GM21447 (cell line): ENCODE data around the gene DHCR24.

Experiments used
- ATAC-seq: cut with Tn5 transposase; IDR thresholded peaks from one replicate; pipeline ENCODE4 v1.9.1; 2021; ENCODE audit not compliant: unreplicated experiment

The DHCR24 gene

DNA sequence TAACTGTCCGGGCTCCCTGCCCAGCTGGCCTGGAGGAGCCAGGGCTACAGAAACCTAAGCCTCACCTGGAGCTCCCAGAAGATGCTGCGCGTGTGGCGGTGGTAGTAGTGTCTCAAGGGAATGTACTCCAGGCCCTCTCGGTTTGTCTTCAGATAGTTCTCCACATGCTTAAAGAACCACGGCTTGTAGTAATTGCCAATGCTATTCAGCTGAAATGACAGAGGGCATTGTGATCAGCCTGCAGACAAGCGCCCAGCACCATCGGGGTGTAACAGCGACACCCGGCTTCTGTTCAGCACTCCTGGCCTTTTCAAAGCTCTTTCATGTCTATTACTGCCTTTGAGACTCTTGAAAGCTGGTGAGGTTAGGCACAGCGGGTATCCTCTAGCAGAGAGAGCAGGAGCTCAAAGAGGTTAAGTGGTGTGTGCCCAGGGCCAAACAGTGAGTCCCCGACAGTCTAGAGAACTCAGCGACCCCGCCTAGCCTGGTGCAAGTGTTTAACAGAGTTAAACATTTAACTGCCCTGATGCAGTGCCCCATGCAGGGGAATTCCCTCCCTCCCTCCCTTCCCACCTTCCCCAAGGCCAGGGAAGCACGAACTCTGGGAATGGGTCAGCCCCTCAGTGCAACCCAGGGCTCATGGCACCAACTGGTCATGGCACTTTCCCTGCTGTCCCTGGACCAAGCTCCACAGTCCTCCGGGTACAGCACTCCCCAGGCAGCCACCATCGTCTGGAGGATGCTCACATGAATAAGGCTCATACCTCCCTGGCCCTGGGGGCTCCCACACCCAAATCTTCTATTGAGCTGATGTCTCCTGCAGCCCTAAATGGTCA is 21.5 kb downstream of the DHCR24 start:
- no peak for ATAC-seq

GRCh38 chr1:54864460-54865208 is 22.4 kb downstream of the DHCR24 start:
- ATAC-seq, result no peak

DNA sequence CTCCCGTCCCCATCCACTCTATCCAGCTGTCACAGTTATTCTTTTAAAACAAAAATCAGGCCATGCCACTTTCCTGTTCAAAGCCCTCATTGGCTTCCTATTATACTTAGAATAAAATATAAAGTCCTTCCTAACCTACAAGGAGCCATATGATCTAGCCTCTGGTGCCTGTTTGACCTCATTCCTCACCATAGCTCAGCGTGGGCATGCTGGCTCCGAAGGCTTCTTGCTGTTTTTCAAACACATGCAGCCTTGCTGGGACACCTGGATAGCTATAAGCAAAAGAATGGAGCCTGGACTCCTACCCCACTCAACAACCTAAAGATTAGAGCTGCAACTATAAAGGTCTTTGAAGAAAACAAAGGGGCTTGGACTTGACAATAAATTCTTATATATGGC is 23.7 kb downstream of the DHCR24 start:
- ATAC-seq, result no peak

DNA sequence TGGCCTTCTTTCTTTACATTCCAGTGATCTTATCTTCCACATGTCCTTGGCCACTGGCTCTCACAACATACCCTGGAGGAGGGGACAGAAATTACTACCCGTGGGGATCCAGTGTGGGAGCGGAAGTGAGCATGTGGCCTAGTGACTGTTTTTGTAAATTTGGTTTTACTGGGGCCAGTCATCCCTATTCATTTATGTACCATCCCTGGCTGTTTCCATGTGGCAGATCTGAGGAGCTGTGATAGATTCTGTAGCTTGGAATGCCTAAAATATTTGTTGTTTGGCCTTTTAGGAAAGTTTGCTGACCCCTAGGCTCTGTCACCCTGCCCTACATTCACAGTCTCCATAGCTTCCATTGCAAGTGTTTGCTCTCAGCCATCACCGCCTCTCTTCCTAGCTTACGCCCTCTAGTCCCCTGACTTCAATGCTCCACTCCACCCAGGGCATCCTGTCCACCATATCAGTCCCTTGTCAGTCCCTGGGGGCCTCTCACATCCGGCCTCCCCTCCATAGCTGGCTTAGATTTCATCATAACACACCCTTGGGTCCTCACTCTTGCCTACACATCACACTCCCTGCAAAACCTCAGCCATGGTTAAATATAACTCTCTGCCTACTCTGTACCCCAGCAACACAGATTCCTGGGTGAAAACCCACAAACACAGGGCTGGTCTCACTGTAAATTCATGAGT is 25.8 kb downstream of the DHCR24 start:
- no peak for ATAC-seq

GRCh38 chr1:54859700-54860391 is 27.1 kb downstream of the DHCR24 start:
- no peak for ATAC-seq

GRCh38 chr1:54857746-54858561 is 29.0 kb downstream of the DHCR24 start:
- ATAC-seq, result no peak

DNA sequence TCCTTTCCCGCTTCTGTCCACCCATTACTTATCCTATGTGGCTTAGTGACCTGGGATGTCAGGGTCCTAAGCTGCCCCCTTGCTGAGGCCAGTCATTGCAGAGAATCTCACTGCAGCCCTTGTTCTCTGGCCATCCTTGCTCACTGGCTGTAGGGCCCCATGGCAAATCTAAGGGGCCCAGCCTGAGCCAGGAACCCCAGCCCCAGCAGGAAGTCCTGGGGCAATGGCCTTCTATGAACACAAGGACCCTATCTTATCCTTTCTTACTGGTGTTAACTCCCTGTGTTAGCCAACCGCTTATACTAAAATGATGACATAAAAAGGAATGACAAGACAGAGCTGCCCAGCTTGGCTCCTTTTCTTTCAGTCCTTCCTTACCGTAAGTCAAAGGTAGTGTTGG is 29.9 kb downstream of the DHCR24 start:
- no peak for ATAC-seq

DNA sequence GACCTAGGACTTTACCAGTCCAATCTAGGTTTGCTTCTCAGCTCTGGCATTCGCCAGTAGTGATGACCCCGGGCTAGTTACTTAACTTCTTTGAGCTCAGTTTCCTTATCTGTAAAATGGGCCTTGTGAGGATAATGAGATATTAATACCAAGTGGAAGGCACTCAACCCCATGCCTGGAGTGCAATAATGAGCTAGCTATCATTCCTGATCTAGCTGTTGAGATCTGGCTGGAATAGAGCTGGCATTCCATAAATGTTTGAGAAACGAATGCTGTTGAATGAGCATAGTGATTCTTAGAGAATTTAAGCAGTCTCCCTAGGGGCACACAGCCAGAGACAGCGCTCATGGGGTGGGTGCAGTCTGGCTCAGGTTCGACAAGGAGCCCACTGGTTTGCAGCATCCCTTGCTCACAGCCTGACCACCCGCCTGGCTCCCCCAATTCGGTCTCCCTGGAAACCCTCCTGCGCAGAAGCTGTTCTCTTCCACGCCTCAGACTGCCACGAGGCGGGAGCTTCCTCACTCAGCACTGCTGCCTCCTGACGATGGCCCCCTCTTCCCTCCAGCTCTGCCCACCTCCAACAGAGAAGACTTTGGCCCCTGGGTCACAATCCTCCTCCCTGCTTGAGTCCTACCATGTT is 32.5 kb downstream of the DHCR24 start:
- no peak for ATAC-seq

DNA sequence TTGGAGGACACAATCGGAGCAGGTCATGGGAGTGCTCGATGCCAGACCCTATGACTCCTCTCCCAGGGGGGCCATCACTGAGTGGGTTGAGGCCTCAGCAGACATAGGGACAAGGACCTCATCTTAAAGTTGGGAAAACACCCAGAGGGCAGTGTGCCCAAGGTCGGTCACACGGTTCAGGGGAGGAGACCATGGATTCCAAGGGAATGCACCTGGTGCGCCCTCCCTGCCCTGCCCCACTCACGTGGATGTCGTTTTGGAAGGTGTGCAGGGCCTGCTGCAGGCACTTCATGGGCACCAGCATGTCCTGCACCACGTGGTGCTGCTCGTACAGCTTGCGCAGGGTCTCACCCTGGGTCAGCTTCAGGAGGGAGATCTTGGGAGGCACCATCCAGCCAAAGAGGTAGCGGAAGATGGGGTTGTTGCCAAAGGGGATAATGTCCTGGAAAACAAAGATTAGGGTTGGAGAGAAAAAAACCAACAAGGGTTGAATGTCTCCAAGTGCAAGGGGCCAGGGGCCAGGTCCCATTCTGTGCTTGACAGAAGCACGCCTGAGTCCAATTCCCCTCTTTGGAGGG is 33.1 kb downstream of the DHCR24 start:
- no peak for ATAC-seq

DNA sequence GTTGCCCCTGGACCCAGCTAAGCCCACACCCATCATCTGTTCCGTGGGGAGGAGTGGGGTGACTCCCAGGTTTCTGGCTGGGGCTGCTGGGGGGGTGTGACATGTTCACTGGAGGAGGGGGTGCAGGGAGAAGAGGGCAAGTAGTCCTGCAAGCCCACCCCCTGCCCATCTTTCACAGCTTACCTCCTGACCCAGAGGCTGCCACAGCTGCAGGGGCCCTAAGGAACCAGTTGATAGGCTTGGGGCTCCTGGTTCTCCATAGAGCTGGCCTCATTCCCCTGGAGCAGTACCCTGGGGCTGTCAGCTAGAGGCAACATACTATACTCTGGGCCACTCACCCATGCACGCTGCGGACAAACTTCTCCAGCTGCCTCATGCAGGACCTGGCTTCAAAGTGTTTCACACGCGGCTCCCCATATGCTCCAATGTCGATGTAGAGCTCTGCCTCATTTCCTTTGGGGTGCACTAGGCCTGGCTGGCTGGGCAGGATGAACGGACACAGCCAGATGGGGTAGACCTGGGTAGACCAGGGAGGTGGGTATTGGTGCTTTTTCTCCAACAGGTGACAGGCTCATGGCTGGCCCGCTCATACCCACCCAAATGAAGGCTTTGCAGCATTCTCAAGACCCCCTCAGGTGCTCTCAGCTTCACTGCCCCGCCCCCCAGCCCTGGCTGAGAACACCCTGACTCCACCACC is 33.8 kb downstream of the DHCR24 start:
- no peak for ATAC-seq

DNA sequence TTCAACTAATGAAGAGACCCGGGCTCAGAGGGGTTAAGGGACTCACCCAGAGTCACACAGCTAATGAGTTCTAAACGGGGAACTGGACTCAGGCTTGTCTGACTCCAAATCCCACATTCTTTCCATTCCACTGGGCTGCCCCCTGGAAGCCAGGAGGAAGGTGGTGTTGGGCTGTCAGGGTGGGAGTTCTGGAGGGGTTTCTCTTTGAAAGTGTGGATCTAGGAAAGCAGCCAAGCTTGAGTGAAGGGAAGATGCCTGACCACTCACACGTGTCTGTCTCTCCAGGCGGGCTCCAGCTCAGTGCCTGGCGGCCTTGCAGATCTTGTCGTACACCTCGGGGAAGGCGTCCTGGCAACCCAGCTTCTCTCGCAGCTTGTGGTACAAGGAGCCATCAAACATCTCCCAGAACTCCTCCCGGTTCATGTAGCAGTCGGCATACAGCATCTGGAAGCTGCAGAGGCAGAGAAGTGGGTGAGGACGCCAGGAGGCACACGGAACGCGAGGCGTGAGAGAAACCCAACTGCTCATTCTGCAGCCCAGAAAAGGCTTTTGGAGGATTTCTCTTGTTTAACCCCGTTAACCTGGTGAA is 35.0 kb downstream of the DHCR24 start:
- no peak for ATAC-seq

- ATAC-seq, result no peak
Measured at GRCh38 chr1:54851406-54851805, 35.6 kb downstream of the DHCR24 start.

DNA sequence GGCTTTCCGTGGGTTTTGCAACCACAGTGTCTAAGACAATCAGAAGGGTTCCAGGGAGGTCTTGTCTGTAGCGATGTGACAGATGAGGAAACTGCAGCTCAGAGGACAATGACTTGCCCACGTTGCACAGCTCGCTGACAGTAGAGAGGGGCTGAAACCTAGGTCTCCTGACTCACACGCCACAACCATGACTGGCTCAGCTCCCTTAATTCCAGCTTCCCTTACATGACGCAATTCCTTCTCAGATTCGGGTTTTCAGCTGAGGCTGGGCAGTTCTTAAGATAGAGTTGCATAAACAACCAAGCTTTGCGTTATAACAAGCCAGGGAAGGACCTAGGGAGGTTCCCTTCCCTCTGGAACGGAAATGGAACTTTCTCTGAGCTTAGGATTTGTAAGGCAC is 36.3 kb downstream of the DHCR24 start:
- no peak for ATAC-seq

DNA sequence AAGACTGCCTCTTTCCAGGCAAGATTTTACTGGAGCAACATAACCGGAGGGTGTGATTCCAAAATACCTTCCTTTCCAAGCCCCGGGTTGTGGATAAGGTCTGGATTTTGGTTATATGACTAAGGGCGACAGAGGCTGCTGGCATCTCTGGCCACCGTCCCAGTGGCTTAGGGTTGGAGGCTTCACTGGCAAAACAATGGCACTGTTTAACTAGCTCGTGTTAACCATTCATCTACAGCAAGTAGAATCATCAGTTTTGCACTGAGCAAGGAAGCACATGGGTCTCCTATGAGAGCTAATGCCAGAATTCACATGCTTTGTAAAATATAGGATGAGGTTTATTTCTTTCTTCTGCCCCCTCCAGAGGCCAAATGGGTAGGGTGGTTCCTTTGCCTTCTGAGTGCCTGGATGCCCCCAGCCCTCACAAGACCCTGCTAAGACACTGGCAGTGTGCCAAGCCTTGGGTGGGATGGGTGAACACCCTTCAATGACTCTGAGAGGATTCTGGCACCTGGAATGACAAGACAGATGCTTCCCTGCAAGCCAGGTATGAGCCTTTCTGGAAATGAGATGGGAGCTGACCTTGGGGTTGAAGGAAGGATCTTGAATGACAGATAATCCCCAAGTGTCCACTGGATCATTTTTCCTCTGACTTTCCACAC is 36.8 kb downstream of the DHCR24 start:
- no peak for ATAC-seq

DNA sequence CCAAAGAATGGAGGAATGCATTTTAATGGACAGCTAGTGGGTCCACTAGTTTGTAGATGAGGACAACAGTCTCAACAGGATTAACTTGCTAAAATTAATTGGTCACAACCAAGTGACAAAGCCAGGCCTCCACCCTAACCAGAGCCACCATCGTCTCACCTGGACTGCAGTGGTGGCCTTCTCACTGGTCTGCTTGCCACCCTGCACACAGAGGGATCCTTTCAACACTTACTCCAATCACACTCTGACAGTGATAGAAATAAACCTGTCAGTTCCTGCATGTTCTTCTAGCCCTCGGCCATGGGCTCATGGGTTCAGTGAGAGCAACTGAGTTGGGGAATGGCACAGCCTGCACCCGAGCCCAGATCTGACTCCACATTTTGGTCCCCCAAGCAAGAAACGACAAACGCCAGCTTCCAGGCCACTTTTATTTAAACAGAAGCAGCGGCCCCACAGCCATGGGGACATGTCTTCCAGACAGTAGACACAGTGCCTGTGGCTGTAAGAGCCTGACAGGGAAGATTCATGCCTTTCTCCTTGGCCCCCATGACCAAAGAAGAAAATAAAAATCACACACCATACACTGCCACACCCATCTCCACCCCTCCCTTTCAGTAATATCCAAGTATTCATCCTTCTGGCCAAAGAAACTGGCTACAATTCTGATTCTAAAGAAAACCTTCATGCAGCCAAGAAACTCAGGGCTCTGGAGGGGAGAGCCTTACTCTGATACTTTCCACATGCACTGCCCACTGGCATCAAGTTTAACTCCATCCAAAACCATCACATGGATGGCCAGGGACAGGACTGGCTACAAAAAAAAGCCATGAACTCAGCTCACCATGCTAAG is 37.6 kb downstream of the DHCR24 start:
- ATAC-seq, result no peak

GRCh38 chr1:54848134-54848948 is 38.7 kb downstream of the DHCR24 start:
- ATAC-seq, result no peak
